Hematopoietic multipotent progenitor cell treated with erythropoietin and hydrocortisone succinate and interleukin-3 and kit ligand, for 8 days (in vitro differentiated cells): ENCODE data around the gene ALOX12B.
A peak's percentile ranks its signal among the peaks of the same experiment; 100 is the strongest.
"Not testable (repeated sequence)": the region's sequence is repeated elsewhere in the genome, so short reads cannot be mapped to it uniquely, and the experiment has no call there.

ENCODE experiments used
- DNase-seq: peaks from one replicate; pipeline ENCODE4 v3.0.0-alpha.2; 2015

Gene ALOX12B

GRCh38 chr17:8063761-8064534 is 23.6 kb downstream of the ALOX12B start:
- peak; percentile 32 for DNase-seq

- peak; percentile 81 for DNase-seq
Measured at GRCh38 chr17:8062807-8063483, 24.6 kb downstream of the ALOX12B start.

- DNase-seq, result peak; percentile 97
Measured at GRCh38 chr17:8062435-8062806, 25.1 kb downstream of the ALOX12B start.

GRCh38 chr17:8061851-8062250 is 25.7 kb downstream of the ALOX12B start:
- not testable (repeated sequence) for DNase-seq

- peak; percentile 91 for DNase-seq
Measured at GRCh38 chr17:8060274-8060673, 27.2 kb downstream of the ALOX12B start.

GRCh38 chr17:8059131-8059530 is 28.4 kb downstream of the ALOX12B start:
- DNase-seq, result no peak

- DNase-seq, result peak; percentile 90
Measured at GRCh38 chr17:8057691-8058114, 29.8 kb downstream of the ALOX12B start.

- DNase-seq, result no peak
Measured at GRCh38 chr17:8056976-8057625, 30.4 kb downstream of the ALOX12B start.

GRCh38 chr17:8056232-8056975 is 31.1 kb downstream of the ALOX12B start:
- DNase-seq, result peak; percentile 42

- DNase-seq, result no peak
Measured at GRCh38 chr17:8055851-8056231, 31.7 kb downstream of the ALOX12B start.

GRCh38 chr17:8053600-8053999 is 33.9 kb downstream of the ALOX12B start:
- DNase-seq, result no peak

- DNase-seq, result no peak
Measured at GRCh38 chr17:8052256-8053252, 35.0 kb downstream of the ALOX12B start.

- DNase-seq, result no peak
Measured at GRCh38 chr17:8051831-8052230, 35.7 kb downstream of the ALOX12B start.

GRCh38 chr17:8048736-8049135 is 38.8 kb downstream of the ALOX12B start:
- no peak for DNase-seq

- no peak for DNase-seq
Measured at GRCh38 chr17:8048236-8048635, 39.3 kb downstream of the ALOX12B start.

GRCh38 chr17:8047769-8048110 is 39.8 kb downstream of the ALOX12B start:
- no peak for DNase-seq

GRCh38 chr17:8046929-8047768 is 40.4 kb downstream of the ALOX12B start:
- DNase-seq, result no peak

- DNase-seq, result peak; percentile 68
Measured at GRCh38 chr17:8046306-8046928, 41.1 kb downstream of the ALOX12B start.

- no peak for DNase-seq
Measured at GRCh38 chr17:8044819-8045810, 42.4 kb downstream of the ALOX12B start.
